ENCODE data around the gene SIGLEC14.
"Not testable (repeated sequence)": the region's sequence is repeated elsewhere in the genome, so short reads cannot be mapped to it uniquely, and the experiment has no call there.

SIGLEC14 gene, protein sequence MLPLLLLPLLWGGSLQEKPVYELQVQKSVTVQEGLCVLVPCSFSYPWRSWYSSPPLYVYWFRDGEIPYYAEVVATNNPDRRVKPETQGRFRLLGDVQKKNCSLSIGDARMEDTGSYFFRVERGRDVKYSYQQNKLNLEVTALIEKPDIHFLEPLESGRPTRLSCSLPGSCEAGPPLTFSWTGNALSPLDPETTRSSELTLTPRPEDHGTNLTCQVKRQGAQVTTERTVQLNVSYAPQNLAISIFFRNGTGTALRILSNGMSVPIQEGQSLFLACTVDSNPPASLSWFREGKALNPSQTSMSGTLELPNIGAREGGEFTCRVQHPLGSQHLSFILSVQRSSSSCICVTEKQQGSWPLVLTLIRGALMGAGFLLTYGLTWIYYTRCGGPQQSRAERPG

DNA sequence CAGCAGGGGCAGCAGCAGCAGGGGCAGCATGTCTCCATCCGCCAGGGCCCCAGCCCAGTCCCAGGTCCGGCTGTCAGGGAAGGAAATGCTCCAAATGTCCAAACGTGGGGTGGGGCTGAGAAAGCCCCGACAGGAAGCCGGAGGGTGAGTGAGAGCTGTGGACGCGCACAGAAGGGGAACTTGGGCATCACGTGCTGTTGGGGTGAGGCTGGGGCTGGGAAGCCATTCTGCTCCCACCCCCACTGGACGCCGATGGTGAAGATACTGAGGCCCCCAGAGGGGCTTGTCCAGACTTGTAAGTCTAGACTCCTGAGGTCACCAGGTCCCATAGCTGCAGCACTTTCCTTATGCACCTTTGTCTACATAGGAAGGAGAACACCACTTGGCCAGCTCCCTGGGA, at the start of gene SIGLEC14:
SIGLEC14 (minus strand) TSS at position 96 of the 400 bp plus-strand sequence; CDS start at position 30, 66 bp downstream.
- not testable (repeated sequence) for DNase-seq (ENCODE audit: low read depth)

DNA sequence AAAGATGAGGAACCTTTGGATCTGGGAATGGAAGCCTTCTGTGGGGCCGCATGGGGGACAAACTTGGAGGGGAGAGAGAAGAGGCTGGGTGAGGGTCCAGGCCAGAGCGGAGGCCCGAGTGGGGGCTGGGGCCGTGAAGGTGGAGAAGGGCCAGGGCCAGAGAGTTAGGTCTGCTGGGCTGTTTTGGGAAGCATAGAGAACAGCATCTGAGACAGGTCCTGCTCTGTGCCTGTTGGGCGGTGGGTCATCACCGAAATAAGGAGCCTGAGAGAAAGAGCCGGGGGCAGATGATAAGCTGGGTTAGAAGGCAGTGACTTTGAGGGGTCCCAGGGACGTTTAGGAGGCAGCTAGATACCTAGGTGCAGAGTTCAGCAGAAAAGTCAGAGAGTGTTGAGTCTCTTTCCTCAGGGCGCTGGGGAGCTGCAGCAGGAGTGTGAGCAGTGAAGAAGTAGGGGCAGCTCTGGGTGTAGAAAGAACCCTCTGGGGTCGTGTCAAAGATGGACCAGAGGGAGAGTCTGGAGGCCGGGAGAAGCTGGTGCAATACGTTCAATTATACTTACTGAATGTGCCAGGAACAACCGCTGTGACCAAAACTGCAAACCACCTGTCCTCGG, 49.2 kb upstream of the SIGLEC14 start:
- no peak for DNase-seq (ENCODE audit: low read depth)

GRCh38 chr19:51695088-51695487, 48.5 kb upstream of the SIGLEC14 start:
- no peak for DNase-seq (ENCODE audit: low read depth)

GRCh38 chr19:51694318-51695085, 47.9 kb upstream of the SIGLEC14 start:
- DNase-seq (ENCODE audit: low read depth), result no peak

DNA sequence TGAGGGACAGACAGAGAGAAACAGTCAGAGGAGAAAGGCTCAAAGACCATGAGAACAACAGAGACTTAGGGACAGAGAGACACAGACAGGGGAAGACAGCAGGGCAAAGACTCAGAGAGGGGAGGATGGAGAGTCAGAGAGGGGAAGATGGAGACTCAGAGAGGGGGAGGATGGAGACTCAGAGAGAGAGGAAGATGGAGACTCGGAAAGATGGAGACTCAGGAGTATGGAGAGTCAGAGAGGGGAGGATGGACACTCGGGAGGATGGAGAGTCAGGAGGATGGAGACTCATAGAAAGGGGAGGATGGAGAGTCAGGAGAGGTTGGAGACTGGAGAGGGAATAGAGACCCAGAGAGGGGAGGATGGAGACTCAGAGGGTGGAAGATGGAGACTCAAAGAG, 47.2 kb upstream of the SIGLEC14 start:
- no peak for DNase-seq (ENCODE audit: low read depth)

GRCh38 chr19:51693260-51693659, 46.6 kb upstream of the SIGLEC14 start, which contains the start of gene SPACA6:
TSS of gene SPACA6 (plus strand) at chr19:51693330. CDS start at chr19:51693527, 197 bp downstream.
- DNase-seq (ENCODE audit: low read depth), result no peak

- DNase-seq (ENCODE audit: low read depth), result no peak
Measured at GRCh38 chr19:51692468-51692867, 45.8 kb upstream of the SIGLEC14 start.

- DNase-seq (ENCODE audit: low read depth), result no peak
Measured at GRCh38 chr19:51691584-51692428, 45.2 kb upstream of the SIGLEC14 start.

- no peak for DNase-seq (ENCODE audit: low read depth)
Measured at GRCh38 chr19:51691074-51691583, 44.5 kb upstream of the SIGLEC14 start.

DNA sequence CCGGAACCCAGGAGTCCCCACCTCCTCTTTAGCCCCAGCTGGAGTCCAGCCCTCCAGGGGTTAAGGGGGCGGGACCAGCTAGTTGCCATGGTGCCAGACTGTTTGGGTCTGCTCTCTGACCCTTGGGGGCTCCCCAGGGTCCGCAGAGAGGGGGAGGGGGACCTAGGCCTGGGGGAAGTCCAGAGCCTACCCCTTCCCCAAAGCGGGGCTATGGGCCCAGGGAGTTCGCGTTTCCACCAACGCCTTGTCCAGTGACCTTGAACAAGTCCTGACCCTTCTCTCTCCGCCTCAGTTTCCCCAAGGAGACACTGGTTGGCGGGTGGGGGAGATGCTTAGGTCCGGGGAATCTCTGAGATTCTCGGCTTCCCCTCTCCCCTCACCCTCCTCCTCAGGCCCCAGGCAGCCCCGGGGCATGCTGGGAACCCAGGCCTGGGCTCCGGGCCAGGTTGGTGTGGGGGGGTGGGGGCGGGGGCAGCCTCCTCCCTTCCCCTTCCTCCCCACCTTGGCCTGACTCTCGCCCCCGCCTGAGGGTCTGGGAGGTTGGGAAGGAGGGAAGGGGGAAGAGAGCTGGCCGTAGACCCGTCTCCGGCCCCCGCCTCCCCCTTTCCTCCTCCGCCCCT, 43.9 kb upstream of the SIGLEC14 start:
- DNase-seq (ENCODE audit: low read depth), result no peak

- no peak for DNase-seq (ENCODE audit: low read depth)
Measured at GRCh38 chr19:51689751-51690453, 43.3 kb upstream of the SIGLEC14 start.

DNA sequence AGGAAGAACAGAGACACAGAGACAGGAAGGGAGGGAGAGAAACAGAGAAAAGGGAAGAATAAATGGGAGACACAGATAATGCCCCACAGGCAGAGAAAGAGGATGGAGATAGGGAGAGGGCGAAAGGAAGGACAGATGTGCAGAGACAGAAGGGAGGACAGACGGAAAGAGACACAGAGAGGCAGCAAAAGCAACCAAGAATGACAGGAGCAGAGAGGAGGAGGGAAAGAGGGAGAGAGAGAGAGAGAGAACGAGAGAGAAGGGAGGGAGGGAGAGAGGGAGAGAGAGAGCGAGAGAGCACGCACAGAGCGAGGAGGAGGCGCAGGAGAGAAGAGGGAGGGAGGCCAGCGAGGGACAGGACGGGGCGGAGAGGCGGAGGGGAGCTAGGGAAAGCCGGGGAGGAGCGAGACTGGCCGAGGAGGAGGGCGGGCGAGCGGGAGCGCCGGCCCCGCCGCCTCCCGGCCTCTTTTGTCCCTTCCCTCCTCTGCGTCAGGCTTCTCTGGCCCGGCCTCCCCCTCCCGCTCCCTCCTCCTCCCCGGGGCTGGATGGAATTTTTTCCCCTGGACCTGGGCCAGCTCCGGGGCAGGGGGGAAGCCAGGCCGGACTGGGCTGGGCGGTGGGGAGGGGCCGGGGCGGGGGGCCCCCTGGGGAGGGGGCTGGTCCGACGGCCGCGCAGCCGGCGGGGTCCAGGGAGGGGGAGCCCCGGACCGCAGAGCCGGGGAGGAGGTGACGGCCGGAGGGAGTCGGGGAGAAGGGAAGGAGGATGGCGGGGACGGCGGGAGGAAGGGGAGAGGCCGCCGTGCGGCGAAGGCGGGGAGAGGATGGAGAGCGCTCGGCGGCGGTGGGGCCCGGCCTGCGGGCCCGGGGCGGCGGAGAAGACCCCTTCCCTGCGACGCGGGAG, 42.3 kb upstream of the SIGLEC14 start:
- DNase-seq (ENCODE audit: low read depth), result no peak

DNA sequence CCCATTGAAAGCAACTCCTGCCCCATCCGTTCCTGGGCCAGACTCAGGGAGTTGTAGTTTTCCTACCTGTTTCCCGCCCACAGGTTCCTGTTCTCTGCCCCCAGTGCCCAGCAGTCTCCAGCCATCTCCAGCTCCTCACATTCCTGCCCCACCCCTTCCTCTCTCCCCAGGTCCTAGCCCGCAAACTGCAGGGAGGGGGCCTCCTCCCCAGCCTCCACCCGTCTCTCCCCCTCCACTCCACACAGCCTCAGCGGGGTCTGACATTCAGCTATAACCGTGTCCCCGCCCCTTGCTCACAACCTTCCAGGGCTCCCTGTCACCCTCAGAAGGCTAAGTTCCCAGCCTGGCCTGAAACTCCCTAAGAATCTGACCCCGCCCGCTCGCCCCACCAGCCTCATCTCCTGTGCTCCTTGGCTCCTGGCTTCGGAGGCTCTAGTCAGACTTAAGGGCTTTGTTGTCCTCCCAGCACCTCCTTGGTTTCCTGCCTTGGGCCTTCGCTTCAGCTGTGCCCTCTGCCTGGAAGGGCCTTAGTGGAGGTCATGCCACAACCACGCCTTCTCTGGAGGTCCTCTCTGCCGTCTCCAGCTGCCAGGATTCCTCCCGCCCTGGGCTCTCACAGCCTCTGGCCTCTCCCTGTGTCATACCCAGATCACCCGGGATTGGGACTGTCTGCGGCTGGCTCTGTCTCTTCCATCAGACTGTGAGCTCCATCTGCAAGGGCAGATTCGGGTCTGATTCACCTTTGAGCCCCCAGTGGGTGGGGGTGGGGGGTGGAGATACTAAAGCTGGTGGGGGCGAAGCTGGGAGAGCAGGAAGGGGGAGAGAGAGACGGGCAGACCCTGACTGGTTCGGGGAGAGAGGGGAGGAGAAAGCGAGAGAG, 41.4 kb upstream of the SIGLEC14 start:
- DNase-seq (ENCODE audit: low read depth), result no peak

GRCh38 chr19:51686171-51686570, 39.5 kb upstream of the SIGLEC14 start:
- DNase-seq (ENCODE audit: low read depth), result no peak

DNA sequence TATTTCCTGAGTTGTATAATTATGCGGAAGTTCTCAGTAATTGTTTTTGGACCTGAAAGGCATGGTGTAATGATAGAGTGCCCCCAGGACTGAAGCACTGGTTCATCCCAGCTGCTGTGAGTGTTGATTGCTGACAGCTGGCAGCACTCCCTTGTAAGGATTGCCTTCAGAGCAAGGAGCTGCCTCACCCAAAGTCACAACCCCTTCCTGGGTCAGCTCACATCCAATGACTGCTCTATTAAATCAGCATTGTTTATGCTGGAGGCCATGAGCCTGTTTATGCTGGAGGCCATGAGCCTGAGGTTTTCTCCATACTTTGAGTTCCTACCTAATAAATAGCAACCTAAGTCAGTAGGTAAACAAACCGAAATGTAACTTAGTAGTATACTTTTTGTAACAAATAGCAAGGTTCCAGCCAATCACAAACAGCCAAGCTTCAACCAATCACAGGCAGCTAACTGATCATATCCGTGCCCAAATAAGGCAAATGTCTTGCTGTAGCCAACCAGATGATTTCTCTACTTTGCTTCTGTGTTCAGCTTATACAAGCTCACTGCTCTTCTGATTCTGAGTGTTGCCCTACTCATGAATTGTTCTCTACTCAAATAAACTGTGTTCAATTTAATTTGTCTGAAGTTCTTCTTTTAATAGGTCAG, 34.8 kb upstream of the SIGLEC14 start:
- DNase-seq (ENCODE audit: low read depth), result no peak

GRCh38 chr19:51680474-51680873, 33.8 kb upstream of the SIGLEC14 start:
- DNase-seq (ENCODE audit: low read depth), result no peak

- DNase-seq (ENCODE audit: low read depth), result no peak
Measured at GRCh38 chr19:51676566-51677083, 30.0 kb upstream of the SIGLEC14 start.
